H1 (cell line): ENCODE data around the gene UBE2A. TPM values are rescaled to one million over a fixed set of nuclear protein-coding genes. Genes with fewer than 3 reads are reported as not detected.

Source experiments
- CTCF ChIA-PET: fragments of 300-600 bp; sonication (Branson Sonifier 250); formaldehyde crosslinking; loops from one replicate; lab custom pipeline; 2021; ENCODE audit not compliant: partially characterized antibody; lab: Charles Lee
- POLR2A ChIA-PET: fragments of 300-600 bp; sonication (Branson Sonifier 250); formaldehyde crosslinking; loops from one replicate; lab custom pipeline; 2021; ENCODE audit warnings: inconsistent platforms; ENCODE audit not compliant: partially characterized antibody; lab: Charles Lee
- DNase-seq, 2 experiments: peaks; one replicate each; pipeline versions ENCODE4 v3.0.0 to v3.0.0-alpha.2; 2010 to 2022; ENCODE audit warnings: low spot score in 2 of 2, low read depth in 1 of 2, mixed read lengths in 1 of 2
- FAIRE-seq: peaks from 2 replicates; lab custom pipeline; 2011; peaks lifted over from hg19 to GRCh38; lab: Jason Lieb, UNC
- H2AFZ ChIP-seq: 2 replicates; pipeline ENCODE4 v1.8.1; 2012; ENCODE audit warnings: low read length, inconsistent platforms
- H2AK5ac ChIP-seq: 2 replicates; pipeline ENCODE4 v1.6.1; 2013; ENCODE audit warnings: low read depth, low read length
- H2BK120ac ChIP-seq: replicated peaks from 2 replicates; pipeline ENCODE3; 2013; ENCODE audit warnings: low read depth, low read length, inconsistent platforms
- H2BK12ac ChIP-seq: 2 replicates; pipeline ENCODE4 v1.6.1; 2013; ENCODE audit warnings: low read depth, low read length
- H2BK15ac ChIP-seq: 2 replicates; pipeline ENCODE4 v1.6.1; 2013; ENCODE audit warnings: low read length
- H2BK20ac ChIP-seq: 2 replicates; pipeline ENCODE4 v1.6.1; 2013; ENCODE audit warnings: low read length
- H2BK5ac ChIP-seq: 2 replicates; pipeline ENCODE4 v1.6.1; 2013; ENCODE audit warnings: low read depth, low read length
- H3K14ac ChIP-seq: 2 replicates; pipeline ENCODE4 v1.6.1; 2013; ENCODE audit warnings: inconsistent platforms; ENCODE audit not compliant: insufficient read length
- H3K18ac ChIP-seq: 2 replicates; pipeline ENCODE4 v1.6.1; 2013; ENCODE audit warnings: low read length; ENCODE audit errors: extremely low read depth
- H3K23ac ChIP-seq: 2 replicates; pipeline ENCODE4 v1.6.1; 2013; ENCODE audit warnings: inconsistent platforms; ENCODE audit not compliant: insufficient read length
- H3K23me2 ChIP-seq: 2 replicates; pipeline ENCODE4 v1.6.1; 2013; ENCODE audit warnings: low read depth, low read length
- H3K27ac ChIP-seq: 2 replicates; pipeline ENCODE4 v1.6.1; 2011; ENCODE audit warnings: low read depth, low read length, inconsistent platforms
- H3K27me3 ChIP-seq, 4 experiments: replicated peaks in 1 of 4; 1 replicate in 1 of 4; 2 replicates in 3 of 4; pipeline versions ENCODE4 v1.6.1 to v1.8.1; 2011 to 2013; ENCODE audit warnings: low read length in 3 of 4, mild to moderate bottlenecking in 3 of 4, inconsistent platforms in 2 of 4, mixed read lengths in 2 of 4, moderate library complexity in 1 of 4; ENCODE audit not compliant: control insufficient read depth in 3 of 4, insufficient read depth in 3 of 4; ENCODE audit errors: extremely low read depth in 1 of 4
- H3K36me3 ChIP-seq, 4 experiments: 2 replicates each; pipeline versions ENCODE4 v1.6.1 to v1.8.1; 2011 to 2013; ENCODE audit warnings: mild to moderate bottlenecking in 4 of 4, low read length in 3 of 4, moderate library complexity in 2 of 4, control low read depth in 1 of 4, inconsistent platforms in 1 of 4; ENCODE audit not compliant: insufficient read depth in 4 of 4, control insufficient read depth in 2 of 4
- H3K4ac ChIP-seq: replicated peaks from 2 replicates; pipeline ENCODE3; 2013; ENCODE audit warnings: low read length, low read depth, mixed read lengths, inconsistent platforms; ENCODE audit not compliant: insufficient read length
- H3K4me1 ChIP-seq, 4 experiments: replicated peaks in 1 of 4; 1 replicate in 1 of 4; 2 replicates in 3 of 4; pipeline versions ENCODE4 v1.6.1 to v1.8.1; 2011 to 2013; ENCODE audit warnings: low read length in 3 of 4, inconsistent platforms in 2 of 4, mixed read lengths in 1 of 4; ENCODE audit not compliant: insufficient read depth in 4 of 4, control insufficient read depth in 3 of 4
- H3K4me2 ChIP-seq, 2 experiments: 2 replicates each; pipeline versions ENCODE4 v1.6.1 to v1.8.1; 2011 to 2013; ENCODE audit warnings: low read depth in 2 of 2, low read length in 2 of 2, control low read depth in 1 of 2, inconsistent platforms in 1 of 2, mild to moderate bottlenecking in 1 of 2; ENCODE audit not compliant: insufficient read depth in 1 of 2
- H3K4me3 ChIP-seq, 4 experiments: fragments of 200-600, 300-600 bp in 1 of 4; sonication (generic), shearing (Covaris generic), sonication (Bioruptor Twin) in 1 of 4; 2 replicates each; pipeline versions ENCODE4 v1.5.1 to v1.8.1; 2011 to 2016; ENCODE audit warnings: low read length in 4 of 4, low read depth in 3 of 4, control low read depth in 2 of 4, inconsistent platforms in 2 of 4, mild to moderate bottlenecking in 2 of 4, mixed read lengths in 1 of 4, moderate library complexity in 1 of 4; ENCODE audit not compliant: insufficient read depth in 2 of 4; ENCODE audit errors: extremely low read depth in 1 of 4
- H3K56ac ChIP-seq: replicated peaks from 2 replicates; pipeline ENCODE3; 2013; ENCODE audit warnings: low read depth, mild to moderate bottlenecking, mixed read lengths, low read length, inconsistent platforms; ENCODE audit not compliant: insufficient read length
- H3K79me1 ChIP-seq: 2 replicates; pipeline ENCODE4 v1.6.1; 2013; ENCODE audit warnings: low read depth, low read length, control low read depth
- H3K79me2 ChIP-seq, 2 experiments: 2 replicates each; pipeline versions ENCODE4 v1.6.1 to v1.8.1; 2012 to 2013; ENCODE audit warnings: low read length in 2 of 2, mild to moderate bottlenecking in 2 of 2, inconsistent platforms in 1 of 2; ENCODE audit not compliant: insufficient read depth in 2 of 2, control insufficient read depth in 1 of 2
- H3K9ac ChIP-seq, 4 experiments: replicated peaks in 1 of 4; 1 replicate in 1 of 4; 2 replicates in 3 of 4; pipeline versions ENCODE4 v1.6.1 to v1.8.1; 2011 to 2013; ENCODE audit warnings: low read depth in 3 of 4, low read length in 3 of 4, control low read depth in 2 of 4, mild to moderate bottlenecking in 2 of 4, moderate library complexity in 2 of 4, inconsistent platforms in 1 of 4; ENCODE audit errors: extremely low read depth in 1 of 4
- H3K9me3 ChIP-seq, 2 experiments: 2 replicates each; pipeline versions ENCODE4 v1.6.1 to v1.8.1; 2012 to 2013; ENCODE audit warnings: mild to moderate bottlenecking in 2 of 2, moderate library complexity in 2 of 2, control low read depth in 1 of 2, inconsistent platforms in 1 of 2, low read depth in 1 of 2, low read length in 1 of 2, mixed read lengths in 1 of 2; ENCODE audit not compliant: insufficient read depth in 2 of 2
- H4K20me1 ChIP-seq, 2 experiments: replicated peaks in 1 of 2; 2 replicates each; pipeline versions ENCODE3 to v1.8.1; 2011 to 2013; ENCODE audit warnings: inconsistent platforms in 2 of 2, low read length in 2 of 2, mild to moderate bottlenecking in 1 of 2; ENCODE audit not compliant: insufficient read depth in 2 of 2, control insufficient read depth in 1 of 2
- H4K5ac ChIP-seq: 2 replicates; pipeline ENCODE4 v1.6.1; 2013; ENCODE audit warnings: low read length, low read depth, mixed read lengths, inconsistent platforms; ENCODE audit not compliant: insufficient read length
- H4K8ac ChIP-seq: 2 replicates; pipeline ENCODE4 v1.8.0; 2013; ENCODE audit warnings: mild to moderate bottlenecking, moderate library complexity, low read length, inconsistent platforms; ENCODE audit not compliant: insufficient read depth; ENCODE audit errors: extremely low read depth
- H4K91ac ChIP-seq: replicated peaks from 2 replicates; pipeline ENCODE3; 2013; ENCODE audit warnings: low read length, mixed read lengths, inconsistent platforms; ENCODE audit not compliant: insufficient read length
- ATF3 ChIP-seq: IDR thresholded peaks from 2 replicates; pipeline ENCODE4 v1.6.1; 2011; ENCODE audit warnings: low read depth, mild to moderate bottlenecking, low read length; ENCODE audit not compliant: insufficient read depth
- CBX8 ChIP-seq: fragments of 300-800, 300-1000 bp; sonication (generic); IDR thresholded peaks from 2 replicates; pipeline ENCODE4 v1.7.1; 2016; ENCODE audit warnings: low read depth, low read length, borderline replicate concordance
- CHD1 ChIP-seq: IDR thresholded peaks from 2 replicates; pipeline ENCODE4 v1.6.1; 2012; ENCODE audit warnings: low read depth, low read length, improper control_type of control experiment
- EGR1 ChIP-seq: IDR thresholded peaks from 2 replicates; pipeline ENCODE4 v1.6.1; 2011; ENCODE audit warnings: low read depth, low read length, borderline replicate concordance
- FOSL1 ChIP-seq: IDR thresholded peaks from 2 replicates; pipeline ENCODE4 v1.6.1; 2011; ENCODE audit warnings: mild to moderate bottlenecking, low read depth, low read length, moderate library complexity; ENCODE audit not compliant: insufficient read depth
- GTF2F1 ChIP-seq: IDR thresholded peaks from 2 replicates; pipeline ENCODE4 v1.6.1; 2012; ENCODE audit warnings: low read depth, low read length, improper control_type of control experiment, borderline replicate concordance
- HDAC2 ChIP-seq, 2 experiments: fragments of 300-600 bp in 1 of 2; sonication (generic) in 1 of 2; IDR thresholded peaks; 2 replicates each; pipeline ENCODE4 v1.6.1; 2011 to 2012; ENCODE audit warnings: low read depth in 2 of 2, low read length in 2 of 2, mild to moderate bottlenecking in 2 of 2, moderate library complexity in 2 of 2, borderline replicate concordance in 1 of 2, inconsistent platforms in 1 of 2
- JUN ChIP-seq: IDR thresholded peaks from 2 replicates; pipeline ENCODE4 v1.6.1; 2011; ENCODE audit warnings: low read depth, mild to moderate bottlenecking, improper control_type of control experiment, low read length
- SIN3A ChIP-seq, 2 experiments: IDR thresholded peaks in 1 of 2; conservative IDR thresholded peaks in 1 of 2; 2 replicates each; pipeline ENCODE4 v1.6.1; 2011 to 2012; ENCODE audit warnings: low read length in 2 of 2, improper control_type of control experiment in 1 of 2, low read depth in 1 of 2, mild to moderate bottlenecking in 1 of 2
- SP2 ChIP-seq: IDR thresholded peaks from 2 replicates; pipeline ENCODE4 v1.6.1; 2012; ENCODE audit warnings: mild to moderate bottlenecking, low read length, inconsistent platforms
- TAF1 ChIP-seq: IDR thresholded peaks from 2 replicates; pipeline ENCODE4 v1.6.1; 2011; ENCODE audit warnings: mild to moderate bottlenecking, low read depth, low read length
- WGBS, 2 experiments: shearing (Covaris generic) in 1 of 2; methylation state at CpG; one replicate each; pipeline versions ENCODE4 v1.1.6 to v1.1.7; 2013 to 2015; ENCODE audit warnings: low lambda C conversion rate in 2 of 2, mixed read lengths in 2 of 2, inconsistent platforms in 1 of 2, low coverage in 1 of 2, missing lambda C conversion rate in 1 of 2; ENCODE audit not compliant: insufficient replicate concordance in 2 of 2, insufficient coverage in 1 of 2, insufficient read length in 1 of 2; ENCODE audit errors: extremely low coverage in 1 of 2, missing lambda C conversion rate in 1 of 2; 5-methylcytosine and 5-hydroxymethylcytosine counted together
- polyA plus RNA-seq, 7 experiments: library from polyadenylated mRNA; depleted of rRNA in 3 of 7; stranded (reverse) in 5 of 7; unstranded in 2 of 7; fragments of >200 nt in 5 of 7; fragments of 200-250 nt in 2 of 7; gene quantifications; 1 replicate in 5 of 7; 2 replicates in 1 of 7; 4 replicates in 1 of 7; pipeline versions ENCODE4 v1.2.1 to v1.2.3, GENCODE V29; 2011 to 2013; ENCODE audit warnings: missing spikeins in 2 of 7, mixed read lengths in 2 of 7
- total RNA-seq: library from RNA; stranded (reverse); fragmentation: NEBNext Ultra II Directional; extraction: Animal tissue kit (Norgen Biotek cat#: 25700); gene quantifications from 2 replicates; pipeline ENCODE4 v1.2.1, GENCODE V29; 2021

Gene UBE2A
- total and polyA plus RNA-seq, 2 of the 8 experiments (the other 6 are each of a cell fraction or from before 2014, with no cell fraction given): 24.8 to 43.9 TPM

- H3K27me3 ChIP-seq: peaks cover 0 to 15% (median 4%) of the 10 kb centered on the region in 4 experiments; a peak in 4 of 7 replicates
- no peak overlapping the region for H3K18ac ChIP-seq
- peaks cover 4 to 6% of the 10 kb centered on the region in 2 experiments for H4K20me1 ChIP-seq
- no peak overlapping the region for H2BK5ac ChIP-seq
- no peak overlapping the region for H2AFZ ChIP-seq
- no peaks in the 10 kb centered on the region for H3K9me3 ChIP-seq
- no peak overlapping the region for H3K27ac ChIP-seq
- DNase-seq: no peak
- no peak overlapping the region for H4K8ac ChIP-seq
- no peak overlapping the region for H3K4me3 ChIP-seq
- 89% methylated on average over 8 of the region's 9 CpGs; no CpG with 5 or more reads in 1 of the 2 experiments for WGBS, 2 experiments
- H2BK20ac ChIP-seq: no peak overlapping the region
- no peaks in the 10 kb centered on the region; a peak in 1 of 8 replicates for H3K36me3 ChIP-seq
- ChIA-PET CTCF (interaction anchor here (0.6 to 0.7 kb wide), 2 partner anchors 128 to 182 kb away, joined by 3 read pairs; no protein-coding TSS in a partner anchor), POLR2A (interaction anchor here (1.2 to 1.3 kb wide), 2 partner anchors 8 to 27 kb away, joined by 3 to 4 read pairs; no protein-coding TSS in a partner anchor)
- no peak overlapping the region for H3K23ac ChIP-seq
- no peaks in the 10 kb centered on the region; a peak in 1 of 7 replicates for H3K4me1 ChIP-seq
- no peak overlapping the region for H3K9ac ChIP-seq
- H2BK15ac ChIP-seq: no peak overlapping the region
- H3K14ac ChIP-seq: no peak overlapping the region
- H2BK12ac ChIP-seq: no peak overlapping the region
- no peak overlapping the region for H3K4me2 ChIP-seq
- no peak overlapping the region for H3K56ac ChIP-seq
- peaks cover 2% of the 10 kb centered on the region; the same call in 1 of the 2 replicates for H3K23me2 ChIP-seq
- FAIRE-seq: no peak
- H4K91ac ChIP-seq: no peak overlapping the region
- H3K79me2 ChIP-seq: peaks cover 0 to 20% of the 10 kb centered on the region in 2 experiments; a peak in 2 of 4 replicates
- no peaks in the 10 kb centered on the region; the same call in 1 of the 2 replicates for H3K79me1 ChIP-seq
- H2AK5ac ChIP-seq: no peak overlapping the region
- no peak overlapping the region for H3K4ac ChIP-seq
- no peak overlapping the region for H4K5ac ChIP-seq
- H2BK120ac ChIP-seq: no peak overlapping the region
- no peak for TF ChIP-seq SIN3A (conservative IDR thresholded peaks at IDR 0.05 in 1 of 2, IDR thresholded peaks at IDR 0.05 in 1 of 2; ENCODE audit: low read depth in 1 of 2, low read length in 2 of 2)
- no peak for TF ChIP-seq GTF2F1
- TF ChIP-seq SP2: no peak
- TF ChIP-seq ATF3: no peak
- no peak for TF ChIP-seq JUN
- TF ChIP-seq TAF1: no peak
- TF ChIP-seq CBX8: no peak
- TF ChIP-seq HDAC2 (IDR thresholded peaks at IDR 0.05; ENCODE audit: borderline replicate concordance in 1 of 2, low read depth in 2 of 2, low read length in 2 of 2): no peak
- no peak for TF ChIP-seq EGR1
- TF ChIP-seq FOSL1: no peak
- TF ChIP-seq CHD1: no peak
These were observed 28.4 kb downstream of the UBE2A start for GRCh38 chrX:119602701-119603255.
